ENCODE measurements around the gene MRM2.

DNA sequence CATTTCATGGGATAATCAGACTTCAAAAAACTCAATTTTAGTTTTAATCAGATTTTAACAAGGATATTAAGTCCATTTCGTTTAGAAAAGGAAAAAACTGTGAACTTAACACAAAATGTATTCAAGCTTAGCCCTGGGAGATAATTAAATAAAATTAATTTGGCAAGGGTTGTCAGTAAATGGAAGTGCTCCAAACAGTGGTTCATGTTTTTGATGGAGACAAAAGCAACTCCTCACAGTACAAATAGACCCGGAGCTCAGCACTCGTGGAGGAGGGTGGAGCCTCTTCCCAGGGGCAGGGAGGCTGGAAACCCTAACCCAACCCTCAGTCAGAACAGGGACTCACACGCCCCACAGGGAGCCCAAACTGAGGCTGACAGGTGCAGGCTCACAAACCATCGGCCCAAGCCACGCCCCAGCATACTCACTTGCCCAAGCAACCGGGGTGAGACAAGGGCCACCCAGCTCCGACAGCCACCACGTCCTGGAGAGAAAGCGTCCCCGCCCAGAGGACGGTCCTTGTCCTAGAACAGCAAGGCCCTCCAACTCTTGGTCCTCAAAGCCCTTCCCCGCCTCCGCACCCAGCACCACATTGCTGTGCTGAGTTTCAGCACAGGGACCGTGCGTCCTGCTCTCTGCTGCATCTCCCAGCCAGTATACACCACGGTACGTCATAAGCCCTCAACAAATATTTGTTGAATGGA is 49.0 kb downstream of the MRM2 start:
- TF ChIP-seq, protein P1, sequence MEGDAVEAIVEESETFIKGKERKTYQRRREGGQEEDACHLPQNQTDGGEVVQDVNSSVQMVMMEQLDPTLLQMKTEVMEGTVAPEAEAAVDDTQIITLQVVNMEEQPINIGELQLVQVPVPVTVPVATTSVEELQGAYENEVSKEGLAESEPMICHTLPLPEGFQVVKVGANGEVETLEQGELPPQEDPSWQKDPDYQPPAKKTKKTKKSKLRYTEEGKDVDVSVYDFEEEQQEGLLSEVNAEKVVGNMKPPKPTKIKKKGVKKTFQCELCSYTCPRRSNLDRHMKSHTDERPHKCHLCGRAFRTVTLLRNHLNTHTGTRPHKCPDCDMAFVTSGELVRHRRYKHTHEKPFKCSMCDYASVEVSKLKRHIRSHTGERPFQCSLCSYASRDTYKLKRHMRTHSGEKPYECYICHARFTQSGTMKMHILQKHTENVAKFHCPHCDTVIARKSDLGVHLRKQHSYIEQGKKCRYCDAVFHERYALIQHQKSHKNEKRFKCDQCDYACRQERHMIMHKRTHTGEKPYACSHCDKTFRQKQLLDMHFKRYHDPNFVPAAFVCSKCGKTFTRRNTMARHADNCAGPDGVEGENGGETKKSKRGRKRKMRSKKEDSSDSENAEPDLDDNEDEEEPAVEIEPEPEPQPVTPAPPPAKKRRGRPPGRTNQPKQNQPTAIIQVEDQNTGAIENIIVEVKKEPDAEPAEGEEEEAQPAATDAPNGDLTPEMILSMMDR (IDR thresholded peaks at IDR 0.05), result no peak
- no peak for TF ChIP-seq POLR2A (IDR thresholded peaks at IDR 0.05)

Data from adrenal gland (tissue), 5 donors.